CD4-positive, alpha-beta T cell (primary cell): ENCODE data around the gene CRIP1. TPM values are rescaled to one million over a fixed set of nuclear protein-coding genes. Genes with fewer than 3 reads are reported as not detected.

ENCODE experiments used
- ATAC-seq: fragments of 200-7000 bp; cut with Tn5 transposase; one replicate; pipeline ENCODE4 v1.10.0; 2022; ENCODE audit warnings: mild to moderate bottlenecking; ENCODE audit not compliant: poor library complexity
- CTCF ChIA-PET: fragments of 350-600 bp; sonication (Branson Sonifier 250); formaldehyde crosslinking; loops from one replicate; lab custom pipeline; 2021; ENCODE audit warnings: antibody characterized with exemption, inconsistent platforms; lab: Charles Lee
- POLR2A ChIA-PET: fragments of 350-600 bp; sonication (Branson Sonifier 250); formaldehyde crosslinking; loops from one replicate; lab custom pipeline; 2021; ENCODE audit warnings: antibody characterized with exemption, inconsistent platforms; lab: Charles Lee
- DNase-seq, 14 experiments: peaks; one replicate each; pipeline ENCODE4 v3.0.0-alpha.2; 2013 to 2020; ENCODE audit warnings: mixed read lengths in 2 of 14
- H3K27ac ChIP-seq, 2 donors: one replicate each; pipeline versions ENCODE4 v1.5.1 to v1.7.0; 2013; ENCODE audit warnings: low read length in 2 of 2, low read depth in 1 of 2, mild to moderate bottlenecking in 1 of 2
- H3K27me3 ChIP-seq, 2 experiments: 1 replicate in 1 of 2; 2 replicates in 1 of 2; pipeline versions ENCODE4 v1.6.1 to v1.7.0; 2013; ENCODE audit warnings: low read length in 2 of 2, control low read depth in 1 of 2, mild to moderate bottlenecking in 1 of 2, moderate library complexity in 1 of 2; ENCODE audit not compliant: insufficient read depth in 2 of 2, control insufficient read depth in 1 of 2
- H3K36me3 ChIP-seq: one replicate; pipeline ENCODE4 v1.6.1; 2013; ENCODE audit warnings: low read length, control low read depth; ENCODE audit not compliant: insufficient read depth
- H3K4me1 ChIP-seq: one replicate; pipeline ENCODE4 v1.6.1; 2013; ENCODE audit warnings: low read length, control low read depth; ENCODE audit not compliant: insufficient read depth
- H3K4me3 ChIP-seq: one replicate; pipeline ENCODE4 v1.5.1; 2013; ENCODE audit warnings: mild to moderate bottlenecking, low read length, moderate library complexity
- H3K9me3 ChIP-seq, 2 experiments: 1 replicate in 1 of 2; 2 replicates in 1 of 2; pipeline versions ENCODE4 v1.6.1 to v1.7.0; 2013; ENCODE audit warnings: low read length in 2 of 2, mild to moderate bottlenecking in 2 of 2, control low read depth in 1 of 2, moderate library complexity in 1 of 2; ENCODE audit not compliant: control insufficient read depth in 1 of 2, insufficient read depth in 1 of 2
- H3K27ac Mint-ChIP-seq: one replicate; pipeline ENCODE4 v1.8.0; 2020; ENCODE audit warnings: mixed read lengths
- H3K27me3 Mint-ChIP-seq: one replicate; pipeline ENCODE4 v1.8.0; 2021; ENCODE audit warnings: mixed read lengths
- H3K36me3 Mint-ChIP-seq: one replicate; pipeline ENCODE4 v1.8.0; 2021; ENCODE audit warnings: low read depth, mixed read lengths
- H3K4me1 Mint-ChIP-seq: one replicate; pipeline ENCODE4 v1.8.0; 2021; ENCODE audit warnings: low read depth, mixed read lengths
- H3K4me3 Mint-ChIP-seq: one replicate; pipeline ENCODE4 v1.8.0; 2020; ENCODE audit warnings: mild to moderate bottlenecking, mixed read lengths
- H3K9me3 Mint-ChIP-seq: one replicate; pipeline ENCODE4 v1.8.0; 2020; ENCODE audit warnings: mixed read lengths
- intact Hi-C, 2 experiments: fragments of 100-400 bp; cut with DNase I in 1 of 2; cut with micrococcal nuclease in 1 of 2; formaldehyde crosslinking; loops; one replicate each; pipeline versions ENCODE4 v1.15.1 to v1.9.0; 2023 to 2025; cut with DNase I, micrococcal nuclease
- total RNA-seq, 174 experiments: library from RNA in 2 of 174; stranded (reverse) in 2 of 174; gene quantifications; one replicate each; pipeline ENCODE4 v1.2.3 and lab custom pipeline; 2021 to 2026
- TF ChIP-seq, protein P1 (sequence below): fragments of 200-600 bp; IDR thresholded peaks from one replicate; pipeline ENCODE4 v1.8.0; 2022; ENCODE audit warnings: antibody characterized with exemption, mild to moderate bottlenecking

Gene CRIP1
- total RNA-seq, 2 experiments from 2014 or later, result 250 to 258 TPM

DNA sequence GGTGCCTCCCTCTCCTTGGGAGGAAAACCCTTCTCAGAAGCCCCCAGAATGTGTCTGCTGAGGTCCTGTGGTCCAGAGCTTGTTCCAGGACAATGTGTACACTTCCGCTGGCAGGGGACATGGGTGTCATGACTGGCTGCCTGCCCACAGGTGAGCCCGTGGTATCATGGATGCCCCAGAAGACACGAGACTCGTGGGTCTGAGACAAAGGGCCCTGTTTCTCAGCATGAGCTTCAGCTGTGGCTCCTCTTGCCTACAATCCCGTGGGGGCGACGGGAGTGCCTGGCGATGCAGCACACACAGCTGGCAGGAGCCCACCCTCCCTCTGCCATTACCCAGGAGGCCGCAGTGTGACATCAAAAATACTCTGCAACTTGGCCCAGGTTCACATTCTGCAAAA lies 46.7 kb downstream of the CRIP1 start:
- ChIA-PET CTCF (interaction anchor here (1.5 to 1.8 kb wide), 2 partner anchors 44 to 163 kb away, joined by 4 to 6 read pairs; no protein-coding TSS in a partner anchor), POLR2A (no interaction called here)
- H3K27me3 Mint-ChIP-seq, result no peaks in the 10 kb centered on the region
- ATAC-seq (no peak), DNase-seq (no peak)
- H3K27me3 ChIP-seq, result peaks cover 0 to 3% of the 10 kb centered on the region in 2 experiments
- TF ChIP-seq, protein P1, sequence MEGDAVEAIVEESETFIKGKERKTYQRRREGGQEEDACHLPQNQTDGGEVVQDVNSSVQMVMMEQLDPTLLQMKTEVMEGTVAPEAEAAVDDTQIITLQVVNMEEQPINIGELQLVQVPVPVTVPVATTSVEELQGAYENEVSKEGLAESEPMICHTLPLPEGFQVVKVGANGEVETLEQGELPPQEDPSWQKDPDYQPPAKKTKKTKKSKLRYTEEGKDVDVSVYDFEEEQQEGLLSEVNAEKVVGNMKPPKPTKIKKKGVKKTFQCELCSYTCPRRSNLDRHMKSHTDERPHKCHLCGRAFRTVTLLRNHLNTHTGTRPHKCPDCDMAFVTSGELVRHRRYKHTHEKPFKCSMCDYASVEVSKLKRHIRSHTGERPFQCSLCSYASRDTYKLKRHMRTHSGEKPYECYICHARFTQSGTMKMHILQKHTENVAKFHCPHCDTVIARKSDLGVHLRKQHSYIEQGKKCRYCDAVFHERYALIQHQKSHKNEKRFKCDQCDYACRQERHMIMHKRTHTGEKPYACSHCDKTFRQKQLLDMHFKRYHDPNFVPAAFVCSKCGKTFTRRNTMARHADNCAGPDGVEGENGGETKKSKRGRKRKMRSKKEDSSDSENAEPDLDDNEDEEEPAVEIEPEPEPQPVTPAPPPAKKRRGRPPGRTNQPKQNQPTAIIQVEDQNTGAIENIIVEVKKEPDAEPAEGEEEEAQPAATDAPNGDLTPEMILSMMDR, result no peak
- H3K27ac Mint-ChIP-seq, result no peak overlapping the region
- H3K9me3 Mint-ChIP-seq, result no peaks in the 10 kb centered on the region
- peaks cover 7% of the 10 kb centered on the region for H3K4me1 Mint-ChIP-seq
- no peak overlapping the region for H3K4me3 ChIP-seq
- no peaks in the 10 kb centered on the region for H3K9me3 ChIP-seq
- peaks cover 25% of the 10 kb centered on the region for H3K4me1 ChIP-seq
- intact Hi-C loops, result loop anchor here in 1 of 2 experiments (5.0 kb wide), 1 partner anchor 331 kb away; no protein-coding TSS in a partner anchor
- no peak overlapping the region for H3K4me3 Mint-ChIP-seq
- no peak overlapping the region for H3K27ac ChIP-seq
- H3K36me3 ChIP-seq, result no peaks in the 10 kb centered on the region
- no peaks in the 10 kb centered on the region for H3K36me3 Mint-ChIP-seq

DNA sequence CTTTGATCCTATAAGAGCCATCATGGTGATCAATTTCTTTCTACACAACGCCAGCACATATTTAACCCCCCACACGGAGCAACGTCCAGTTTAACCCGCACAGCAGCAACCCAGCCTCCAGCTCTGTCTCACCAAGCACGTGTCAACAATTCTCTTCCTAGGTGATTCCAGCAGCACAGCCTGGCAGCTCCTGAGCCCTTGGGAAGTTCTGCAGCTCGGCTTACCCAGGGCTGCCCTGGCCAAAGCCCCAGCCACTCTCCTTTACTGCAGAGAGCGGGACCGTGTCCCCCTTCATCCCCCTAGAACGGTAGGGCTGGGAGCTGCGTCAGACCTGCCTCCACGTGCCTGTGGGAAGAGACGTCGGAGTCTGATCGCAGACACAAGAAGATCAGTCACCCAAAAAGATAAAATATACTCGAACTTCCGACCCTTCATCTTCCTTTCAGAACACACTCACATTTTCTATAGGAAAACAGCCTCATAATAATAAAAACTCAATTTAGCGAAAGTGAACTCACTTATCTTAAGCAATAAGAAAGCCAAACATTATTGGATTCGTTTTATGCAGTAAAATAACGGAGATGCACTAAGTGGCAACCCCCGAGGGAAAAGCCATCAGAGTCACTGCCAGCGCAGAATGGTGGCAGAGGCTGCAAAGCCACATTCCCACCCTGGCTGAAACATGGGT lies 47.3 kb downstream of the CRIP1 start:
- Histone ChIP-seq H3K9me3 (no peaks in the 10 kb centered on the region), H3K27me3 (peaks cover 0 to 3% of the 10 kb centered on the region in 2 experiments), H3K4me3 (no peak overlapping the region), H3K36me3 (no peaks in the 10 kb centered on the region), H3K4me1 (peaks cover 20% of the 10 kb centered on the region), H3K27ac (no peak overlapping the region)
- H3K36me3 Mint-ChIP-seq, result no peaks in the 10 kb centered on the region
- H3K9me3 Mint-ChIP-seq, result no peaks in the 10 kb centered on the region
- H3K27me3 Mint-ChIP-seq, result no peaks in the 10 kb centered on the region
- no peak for DNase-seq
- TF ChIP-seq, protein P1, result no peak
- ATAC-seq, result no peak
- no peak overlapping the region for H3K27ac Mint-ChIP-seq
- peaks cover 3% of the 10 kb centered on the region for H3K4me1 Mint-ChIP-seq
- CTCF ChIA-PET, result interaction anchor here (1.5 to 1.8 kb wide), 2 partner anchors 44 to 163 kb away, joined by 4 to 6 read pairs; no protein-coding TSS in a partner anchor
- intact Hi-C loops, result loop anchor here in 1 of 2 experiments (5.0 kb wide), 1 partner anchor 332 kb away; no protein-coding TSS in a partner anchor
- H3K4me3 Mint-ChIP-seq, result no peak overlapping the region
- POLR2A ChIA-PET, result no interaction called here

DNA sequence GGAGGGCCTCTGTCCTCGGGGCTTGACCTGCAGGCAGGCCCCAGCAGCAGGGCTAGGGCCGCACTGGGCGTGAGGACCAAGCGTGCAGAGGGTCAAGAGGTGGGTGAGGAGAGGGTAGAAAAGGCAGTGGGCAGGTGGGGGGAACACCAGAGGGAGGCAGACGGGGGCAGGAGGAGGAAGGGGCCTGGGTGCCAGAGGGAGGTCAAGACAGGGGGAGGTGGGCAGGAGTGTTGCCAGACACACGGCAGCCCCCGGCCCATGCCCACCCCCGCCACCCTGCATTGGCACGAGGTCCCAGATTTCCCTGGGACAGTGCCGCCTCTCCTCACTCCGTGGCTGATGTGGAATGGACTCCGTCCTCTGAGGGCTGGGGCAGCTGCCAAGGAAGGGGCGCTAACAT lies 47.9 kb downstream of the CRIP1 start:
- ChIA-PET CTCF (no interaction called here), POLR2A (no interaction called here)
- TF ChIP-seq, protein P1, result no peak
- Histone ChIP-seq H3K36me3 (no peaks in the 10 kb centered on the region), H3K27ac (no peak overlapping the region), H3K27me3 (peaks cover 0 to 3% of the 10 kb centered on the region in 2 experiments), H3K4me3 (no peak overlapping the region), H3K4me1 (peaks cover 15% of the 10 kb centered on the region), H3K9me3 (no peaks in the 10 kb centered on the region)
- Mint-ChIP-seq H3K27ac (no peak overlapping the region), H3K9me3 (no peaks in the 10 kb centered on the region), H3K4me1 (no peaks in the 10 kb centered on the region), H3K36me3 (no peaks in the 10 kb centered on the region), H3K4me3 (no peak overlapping the region), H3K27me3 (no peaks in the 10 kb centered on the region)
- intact Hi-C loops, result loop anchor here in 1 of 2 experiments (5.0 kb wide), 1 partner anchor 332 kb away; no protein-coding TSS in a partner anchor
- DNase-seq, result no peak
- ATAC-seq, result no peak
